Measurements from ENCODE around the gene RPS6KL1. TPM values are rescaled to one million over a fixed set of nuclear protein-coding genes. Genes with fewer than 3 reads are reported as not detected.

RPS6KL1 gene
- polyA plus RNA-seq, 2 of the 4 experiments (the other 2 are of a cell fraction), result 0.32 to 0.99 TPM

DNA sequence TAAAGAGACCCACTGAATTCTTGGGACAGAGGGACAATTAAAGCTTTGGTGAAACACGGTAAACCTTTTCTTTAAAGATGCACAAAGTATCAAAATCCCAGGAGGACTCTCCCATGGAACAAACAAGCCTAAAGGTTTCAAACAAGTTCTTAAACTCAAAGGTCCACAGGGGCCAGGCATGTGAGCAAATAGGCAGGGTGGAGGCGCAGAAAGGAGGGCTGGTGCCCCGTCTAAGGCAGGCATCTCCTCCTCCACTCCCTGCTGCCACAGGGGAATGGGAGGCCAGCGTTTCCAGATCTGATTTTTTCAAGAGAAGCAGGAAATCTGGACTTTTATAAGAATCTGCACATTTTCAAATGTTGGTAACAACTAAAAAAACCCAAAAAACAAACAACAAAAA is 7.6 kb downstream of the RPS6KL1 start:
- Histone ChIP-seq H3K9me3 (no peaks in the 10 kb centered on the region), H3K4me1 (peaks cover 9% of the 10 kb centered on the region; the same call in 2 of the 3 replicates), H3K4me2 (no peak overlapping the region), H3K27ac (no peak overlapping the region), H3K4me3 (no peak overlapping the region)
- TF ChIP-seq, protein P1, sequence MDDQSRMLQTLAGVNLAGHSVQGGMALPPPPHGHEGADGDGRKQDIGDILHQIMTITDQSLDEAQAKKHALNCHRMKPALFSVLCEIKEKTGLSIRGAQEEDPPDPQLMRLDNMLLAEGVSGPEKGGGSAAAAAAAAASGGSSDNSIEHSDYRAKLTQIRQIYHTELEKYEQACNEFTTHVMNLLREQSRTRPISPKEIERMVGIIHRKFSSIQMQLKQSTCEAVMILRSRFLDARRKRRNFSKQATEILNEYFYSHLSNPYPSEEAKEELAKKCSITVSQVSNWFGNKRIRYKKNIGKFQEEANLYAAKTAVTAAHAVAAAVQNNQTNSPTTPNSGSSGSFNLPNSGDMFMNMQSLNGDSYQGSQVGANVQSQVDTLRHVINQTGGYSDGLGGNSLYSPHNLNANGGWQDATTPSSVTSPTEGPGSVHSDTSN (IDR thresholded peaks at IDR 0.05), result no peak
- TF ChIP-seq, protein P2, sequence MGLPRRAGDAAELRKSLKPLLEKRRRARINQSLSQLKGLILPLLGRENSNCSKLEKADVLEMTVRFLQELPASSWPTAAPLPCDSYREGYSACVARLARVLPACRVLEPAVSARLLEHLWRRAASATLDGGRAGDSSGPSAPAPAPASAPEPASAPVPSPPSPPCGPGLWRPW (IDR thresholded peaks at IDR 0.05), result no peak
- TF ChIP-seq RNF2 (IDR thresholded peaks at IDR 0.05; ENCODE audit: borderline replicate concordance, low read depth), result no peak
- ChIA-PET CTCF (interaction anchor here (1.2 to 3.6 kb wide), 3 partner anchors 10 to 109 kb away, joined by 3 to 22 read pairs (median 8); no protein-coding TSS in a partner anchor), POLR2A (no interaction called here)
- ATAC-seq (no peak), DNase-seq (ENCODE audit: low read depth in 1 of 2, low spot score in 1 of 2) (no peak), FAIRE-seq (no peak)
- WGBS (ENCODE audit: missing lambda C conversion rate), result 75% methylated on average over 4 of the region's 4 CpGs

DNA sequence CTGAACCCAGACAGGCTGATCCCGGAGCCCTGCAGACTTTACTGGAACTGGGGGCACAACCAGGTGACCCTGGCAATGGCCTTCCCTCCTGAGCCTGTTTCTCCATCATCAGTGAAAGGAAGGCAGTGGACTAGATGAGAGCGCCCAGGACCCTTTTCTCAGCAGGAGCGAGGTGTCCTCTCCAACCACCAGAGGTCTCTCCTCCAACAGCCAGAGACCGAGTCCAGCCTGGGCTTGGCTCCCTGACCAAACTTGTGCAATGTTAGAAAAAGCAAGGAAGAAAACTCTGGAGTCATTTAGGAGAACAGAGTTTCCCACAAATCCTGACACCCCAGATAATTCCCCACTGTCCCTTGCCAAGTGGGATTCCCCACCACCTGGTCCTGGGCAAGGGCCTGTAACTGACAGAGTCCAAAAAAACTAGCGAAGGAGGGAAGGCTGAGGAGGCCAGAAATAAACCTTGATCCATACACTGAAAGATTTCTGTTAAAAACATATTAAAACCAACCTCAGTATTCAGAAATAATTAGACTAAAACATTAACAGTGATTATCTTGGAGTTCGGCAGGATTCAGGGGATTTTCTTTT is 9.0 kb downstream of the RPS6KL1 start:
- DNase-seq (ENCODE audit: low read depth in 1 of 2, low spot score in 1 of 2), result peak; percentile 68 to 73
- Histone ChIP-seq H3K4me3 (no peak overlapping the region), H3K4me1 (peaks cover 9% of the 10 kb centered on the region; the same call in 2 of the 3 replicates), H3K27ac (no peak overlapping the region), H3K9me3 (no peaks in the 10 kb centered on the region), H3K4me2 (no peak overlapping the region)
- TF ChIP-seq RAD21 (conservative IDR thresholded peaks at IDR 0.05 in 1 of 2, IDR thresholded peaks at IDR 0.05 in 1 of 2), result peak; percentile 73 to 75
- TF ChIP-seq CEBPB (IDR thresholded peaks at IDR 0.05), result peak; percentile 33 to 63; a peak in 2 of 4 replicates
- TF ChIP-seq, protein P3, sequence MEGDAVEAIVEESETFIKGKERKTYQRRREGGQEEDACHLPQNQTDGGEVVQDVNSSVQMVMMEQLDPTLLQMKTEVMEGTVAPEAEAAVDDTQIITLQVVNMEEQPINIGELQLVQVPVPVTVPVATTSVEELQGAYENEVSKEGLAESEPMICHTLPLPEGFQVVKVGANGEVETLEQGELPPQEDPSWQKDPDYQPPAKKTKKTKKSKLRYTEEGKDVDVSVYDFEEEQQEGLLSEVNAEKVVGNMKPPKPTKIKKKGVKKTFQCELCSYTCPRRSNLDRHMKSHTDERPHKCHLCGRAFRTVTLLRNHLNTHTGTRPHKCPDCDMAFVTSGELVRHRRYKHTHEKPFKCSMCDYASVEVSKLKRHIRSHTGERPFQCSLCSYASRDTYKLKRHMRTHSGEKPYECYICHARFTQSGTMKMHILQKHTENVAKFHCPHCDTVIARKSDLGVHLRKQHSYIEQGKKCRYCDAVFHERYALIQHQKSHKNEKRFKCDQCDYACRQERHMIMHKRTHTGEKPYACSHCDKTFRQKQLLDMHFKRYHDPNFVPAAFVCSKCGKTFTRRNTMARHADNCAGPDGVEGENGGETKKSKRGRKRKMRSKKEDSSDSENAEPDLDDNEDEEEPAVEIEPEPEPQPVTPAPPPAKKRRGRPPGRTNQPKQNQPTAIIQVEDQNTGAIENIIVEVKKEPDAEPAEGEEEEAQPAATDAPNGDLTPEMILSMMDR (IDR thresholded peaks at IDR 0.05), result peak; percentile 78
- TF ChIP-seq MAZ (IDR thresholded peaks at IDR 0.05; ENCODE audit: borderline replicate concordance, low read depth, low read length), result no peak
- no peak for TF ChIP-seq EHMT2 (IDR thresholded peaks at IDR 0.05; ENCODE audit: low read depth)
- peak; percentile 83 for TF ChIP-seq SMC3 (IDR thresholded peaks at IDR 0.05)
- TF ChIP-seq ZC3H11A (IDR thresholded peaks at IDR 0.05), result no peak
- POLR2A ChIA-PET, result no interaction called here
- ATAC-seq, result peak; percentile 85 to 88
- CTCF ChIA-PET, result interaction anchor here (3.6 to 9.6 kb wide), 2 partner anchors 8 to 175 kb away, joined by 22 to 87 read pairs; no protein-coding TSS in a partner anchor
- WGBS (ENCODE audit: missing lambda C conversion rate), result 46% methylated on average over 6 of the region's 6 CpGs
- peak; percentile 92 for FAIRE-seq

DNA sequence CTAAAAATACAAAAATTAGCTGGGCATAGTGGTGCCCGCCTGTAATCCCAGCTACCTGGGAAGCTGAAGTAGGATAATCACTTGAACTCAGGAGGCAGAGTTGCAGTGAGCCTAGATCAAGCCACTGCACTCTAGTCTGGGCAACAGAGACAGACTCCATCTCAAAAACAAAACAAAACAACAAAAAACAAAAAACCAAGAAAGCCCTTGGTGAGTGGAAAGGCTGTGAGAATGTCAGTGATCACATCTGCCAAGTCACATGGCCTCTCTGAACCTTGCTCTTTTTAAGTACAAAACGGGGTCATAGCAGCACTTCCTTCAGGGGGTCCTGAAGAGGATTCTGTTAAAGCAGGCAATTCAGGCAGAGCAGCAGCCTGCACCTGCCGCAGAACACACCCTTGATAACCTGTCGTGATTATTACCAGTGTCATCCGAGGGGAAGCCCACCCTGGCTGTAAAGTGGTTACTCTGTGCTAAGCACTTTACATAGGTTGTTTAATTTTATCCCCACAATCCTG is 9.6 kb downstream of the RPS6KL1 start:
- CTCF ChIA-PET, result interaction anchor here (0.7 to 12.5 kb wide), 5 partner anchors 18 to 176 kb away, joined by 3 to 226 read pairs (median 87); no protein-coding TSS in a partner anchor
- peaks cover 9% of the 10 kb centered on the region; the same call in 2 of the 3 replicates for H3K4me1 ChIP-seq
- FAIRE-seq (no peak), ATAC-seq (no peak), DNase-seq (ENCODE audit: low read depth in 1 of 2, low spot score in 1 of 2) (no peak)
- H3K4me2 ChIP-seq, result no peak overlapping the region
- 32% methylated on average over 5 of the region's 5 CpGs for WGBS (ENCODE audit: missing lambda C conversion rate)
- POLR2A ChIA-PET, result no interaction called here
- no peak overlapping the region for H3K4me3 ChIP-seq
- H3K9me3 ChIP-seq, result no peaks in the 10 kb centered on the region
- H3K27ac ChIP-seq, result no peak overlapping the region
- TF ChIP-seq RCOR1 (IDR thresholded peaks at IDR 0.05; ENCODE audit: low read depth, low read length), result no peak
- no peak for TF ChIP-seq FOSB (CRISPR knock-in tag; IDR thresholded peaks at IDR 0.05)
- TF ChIP-seq, protein P1 (IDR thresholded peaks at IDR 0.05), result no peak
- no peak for TF ChIP-seq KDM5A (IDR thresholded peaks at IDR 0.05)
- no peak for TF ChIP-seq RAD21 (conservative IDR thresholded peaks at IDR 0.05 in 1 of 2, IDR thresholded peaks at IDR 0.05 in 1 of 2)
- TF ChIP-seq, protein P3 (IDR thresholded peaks at IDR 0.05), result no peak
- TF ChIP-seq, protein P2 (IDR thresholded peaks at IDR 0.05), result no peak
- no peak for TF ChIP-seq SMC3 (IDR thresholded peaks at IDR 0.05)
- TF ChIP-seq EHMT2 (IDR thresholded peaks at IDR 0.05; ENCODE audit: low read depth), result no peak
- TF ChIP-seq CHD4 (IDR thresholded peaks at IDR 0.05; ENCODE audit: borderline replicate concordance), result no peak
- no peak for TF ChIP-seq GATA3 (IDR thresholded peaks at IDR 0.05; ENCODE audit: borderline replicate concordance)
- no peak for TF ChIP-seq EHF (CRISPR knock-in tag; IDR thresholded peaks at IDR 0.05)
- TF ChIP-seq HEYL (CRISPR knock-in tag; IDR thresholded peaks at IDR 0.05), result no peak
- TF ChIP-seq, protein P4, sequence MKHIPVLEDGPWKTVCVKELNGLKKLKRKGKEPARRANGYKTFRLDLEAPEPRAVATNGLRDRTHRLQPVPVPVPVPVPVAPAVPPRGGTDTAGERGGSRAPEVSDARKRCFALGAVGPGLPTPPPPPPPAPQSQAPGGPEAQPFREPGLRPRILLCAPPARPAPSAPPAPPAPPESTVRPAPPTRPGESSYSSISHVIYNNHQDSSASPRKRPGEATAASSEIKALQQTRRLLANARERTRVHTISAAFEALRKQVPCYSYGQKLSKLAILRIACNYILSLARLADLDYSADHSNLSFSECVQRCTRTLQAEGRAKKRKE (CRISPR knock-in tag; IDR thresholded peaks at IDR 0.05; ENCODE audit: low read depth), result no peak
- TF ChIP-seq, protein P5, sequence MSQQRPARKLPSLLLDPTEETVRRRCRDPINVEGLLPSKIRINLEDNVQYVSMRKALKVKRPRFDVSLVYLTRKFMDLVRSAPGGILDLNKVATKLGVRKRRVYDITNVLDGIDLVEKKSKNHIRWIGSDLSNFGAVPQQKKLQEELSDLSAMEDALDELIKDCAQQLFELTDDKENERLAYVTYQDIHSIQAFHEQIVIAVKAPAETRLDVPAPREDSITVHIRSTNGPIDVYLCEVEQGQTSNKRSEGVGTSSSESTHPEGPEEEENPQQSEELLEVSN (IDR thresholded peaks at IDR 0.05; ENCODE audit: borderline replicate concordance, low read depth), result no peak
- TF ChIP-seq CBX8 (IDR thresholded peaks at IDR 0.05), result no peak
- TF ChIP-seq BHLHE40 (IDR thresholded peaks at IDR 0.05; ENCODE audit: low read depth, low read length), result no peak
- no peak for TF ChIP-seq JUN (IDR thresholded peaks at IDR 0.05)

Measured in A549 (cell line).